Hepatocyte (in vitro differentiated cells): ENCODE results near the gene CDC123.

Source experiments
- EZH2 ChIP-seq: fragments of 200-600 bp; sonication (generic); IDR thresholded peaks from 2 replicates; pipeline ENCODE4 v1.6.1; 2016; ENCODE audit warnings: antibody characterized with exemption, mild to moderate bottlenecking, borderline replicate concordance
- EZH2phosphoT487 ChIP-seq: fragments of 200-600 bp; sonication (generic); IDR thresholded peaks from one replicate; pipeline ENCODE4 v1.6.1; 2018; ENCODE audit warnings: antibody characterized with exemption, mild to moderate bottlenecking, low read depth, moderate library complexity; ENCODE audit not compliant: unreplicated experiment, severe bottlenecking
- TF ChIP-seq, protein P1 (sequence below): fragments of 200-600 bp; sonication (generic); IDR thresholded peaks from 2 replicates; pipeline ENCODE4 v1.5.1; 2016; ENCODE audit warnings: antibody characterized with exemption, mild to moderate bottlenecking; ENCODE audit not compliant: poor library complexity

DNA sequence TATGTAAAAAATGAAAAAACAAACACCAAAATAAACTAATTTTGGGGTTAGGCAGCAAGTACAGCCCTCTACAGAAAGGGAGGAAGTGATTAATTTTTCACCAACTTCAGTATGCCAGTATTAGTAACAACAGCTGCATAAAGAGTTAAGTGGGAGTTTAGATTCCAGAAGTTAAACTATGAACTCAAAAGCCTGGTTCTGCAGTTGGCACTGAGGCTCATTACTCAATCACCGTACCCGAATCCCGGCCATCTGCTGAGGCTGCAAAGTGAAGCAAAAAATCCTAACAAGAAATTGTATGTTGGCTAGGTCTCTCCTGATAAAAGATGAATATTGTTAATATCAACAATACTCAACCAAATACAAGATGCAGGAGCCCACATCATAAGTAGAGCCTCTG is 4.3 kb upstream of the CDC123 start:
- TF ChIP-seq, protein P1, sequence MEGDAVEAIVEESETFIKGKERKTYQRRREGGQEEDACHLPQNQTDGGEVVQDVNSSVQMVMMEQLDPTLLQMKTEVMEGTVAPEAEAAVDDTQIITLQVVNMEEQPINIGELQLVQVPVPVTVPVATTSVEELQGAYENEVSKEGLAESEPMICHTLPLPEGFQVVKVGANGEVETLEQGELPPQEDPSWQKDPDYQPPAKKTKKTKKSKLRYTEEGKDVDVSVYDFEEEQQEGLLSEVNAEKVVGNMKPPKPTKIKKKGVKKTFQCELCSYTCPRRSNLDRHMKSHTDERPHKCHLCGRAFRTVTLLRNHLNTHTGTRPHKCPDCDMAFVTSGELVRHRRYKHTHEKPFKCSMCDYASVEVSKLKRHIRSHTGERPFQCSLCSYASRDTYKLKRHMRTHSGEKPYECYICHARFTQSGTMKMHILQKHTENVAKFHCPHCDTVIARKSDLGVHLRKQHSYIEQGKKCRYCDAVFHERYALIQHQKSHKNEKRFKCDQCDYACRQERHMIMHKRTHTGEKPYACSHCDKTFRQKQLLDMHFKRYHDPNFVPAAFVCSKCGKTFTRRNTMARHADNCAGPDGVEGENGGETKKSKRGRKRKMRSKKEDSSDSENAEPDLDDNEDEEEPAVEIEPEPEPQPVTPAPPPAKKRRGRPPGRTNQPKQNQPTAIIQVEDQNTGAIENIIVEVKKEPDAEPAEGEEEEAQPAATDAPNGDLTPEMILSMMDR = no peak
- TF ChIP-seq EZH2 (no peak), EZH2phosphoT487 (no peak)
